GOT3 (cell line): ENCODE data around the gene MEF2D.

Experiments used
- DNase-seq: peaks from one replicate; lab custom pipeline; 2025; ENCODE audit warnings: mixed read lengths; lab: John Stamatoyannopoulos, UW

The MEF2D gene

GRCh38 chr1:156488566-156489165, 11.9 kb downstream of the MEF2D start:
- DNase-seq = no peak

GRCh38 chr1:156487862-156488261, 12.7 kb downstream of the MEF2D start:
- no peak for DNase-seq

GRCh38 chr1:156486421-156487344, 13.9 kb downstream of the MEF2D start:
- DNase-seq = no peak

GRCh38 chr1:156485984-156486383, 14.6 kb downstream of the MEF2D start:
- DNase-seq = no peak

- no peak for DNase-seq
Measured at GRCh38 chr1:156484480-156485058, 16.0 kb downstream of the MEF2D start.

GRCh38 chr1:156483397-156483796, 17.2 kb downstream of the MEF2D start:
- no peak for DNase-seq

GRCh38 chr1:156482276-156482675, 18.3 kb downstream of the MEF2D start:
- no peak for DNase-seq

GRCh38 chr1:156481527-156481926, 19.0 kb downstream of the MEF2D start:
- no peak for DNase-seq

- DNase-seq = no peak
Measured at GRCh38 chr1:156480411-156481192, 20.0 kb downstream of the MEF2D start.

GRCh38 chr1:156480016-156480370, 20.6 kb downstream of the MEF2D start:
- no peak for DNase-seq

- DNase-seq = no peak
Measured at GRCh38 chr1:156479093-156480015, 21.2 kb downstream of the MEF2D start.

- DNase-seq = no peak
Measured at GRCh38 chr1:156478250-156478627, 22.3 kb downstream of the MEF2D start.

- DNase-seq = no peak
Measured at GRCh38 chr1:156477526-156478249, 22.9 kb downstream of the MEF2D start.

GRCh38 chr1:156476501-156477298, 23.9 kb downstream of the MEF2D start:
- DNase-seq = peak; percentile 21

GRCh38 chr1:156475568-156476500, 24.7 kb downstream of the MEF2D start:
- DNase-seq = no peak

- DNase-seq = no peak
Measured at GRCh38 chr1:156474966-156475365, 25.6 kb downstream of the MEF2D start.

GRCh38 chr1:156471496-156472490, 28.8 kb downstream of the MEF2D start:
- DNase-seq = no peak
